ENCODE data around the gene MEIG1.
"Not testable (repeated sequence)": the region's sequence is repeated elsewhere in the genome, so short reads cannot be mapped to it uniquely, and the experiment has no call there.

- not testable (repeated sequence) for TF ChIP-seq ZFX (IDR thresholded peaks at IDR 0.05; ENCODE audit: borderline replicate concordance); CTCF (IDR thresholded peaks at IDR 0.05)
These were observed 15.2 kb downstream of the MEIG1 start for GRCh38 chr10:14974153-14974998.

Measured in 22Rv1 (cell line).